Measurements from ENCODE around the gene VPS37B.
A peak's percentile ranks its signal among the peaks of the same experiment; 100 is the strongest.
"Not testable (repeated sequence)": the region's sequence is repeated elsewhere in the genome, so short reads cannot be mapped to it uniquely, and the experiment has no call there.

Gene VPS37B

GRCh38 chr12:122921917-122922316, 26.0 kb upstream of the VPS37B start:
- no peaks in the 10 kb centered on the region for H3K9me3 Mint-ChIP-seq
- ATAC-seq (no peak), DNase-seq (no peak)
- H3K27me3 Mint-ChIP-seq, result no peaks in the 10 kb centered on the region
- no peak overlapping the region for H3K27ac Mint-ChIP-seq
- H3K4me1 Mint-ChIP-seq, result peaks cover 6% of the 10 kb centered on the region
- H3K4me3 Mint-ChIP-seq, result no peak overlapping the region

GRCh38 chr12:122920687-122921086, 24.8 kb upstream of the VPS37B start:
- ATAC-seq, result no peak
- no peak overlapping the region for H3K27ac Mint-ChIP-seq
- H3K9me3 Mint-ChIP-seq, result no peaks in the 10 kb centered on the region
- H3K4me1 Mint-ChIP-seq, result peaks cover 7% of the 10 kb centered on the region
- no peak for DNase-seq
- H3K4me3 Mint-ChIP-seq, result no peak overlapping the region
- no peaks in the 10 kb centered on the region for H3K27me3 Mint-ChIP-seq

- Mint-ChIP-seq H3K27me3 (no peaks in the 10 kb centered on the region), H3K9me3 (no peaks in the 10 kb centered on the region), H3K4me3 (no peak overlapping the region), H3K27ac (no peak overlapping the region), H3K4me1 (peaks cover 7% of the 10 kb centered on the region)
- DNase-seq, result no peak
- no peak for ATAC-seq
Measured at GRCh38 chr12:122918827-122919226, 22.9 kb upstream of the VPS37B start.

GRCh38 chr12:122917507-122918121, 21.7 kb upstream of the VPS37B start:
- no peak overlapping the region for H3K27ac Mint-ChIP-seq
- no peak overlapping the region for H3K4me3 Mint-ChIP-seq
- no peaks in the 10 kb centered on the region for H3K9me3 Mint-ChIP-seq
- DNase-seq, result no peak
- H3K27me3 Mint-ChIP-seq, result no peaks in the 10 kb centered on the region
- ATAC-seq, result no peak
- H3K4me1 Mint-ChIP-seq, result peaks cover 7% of the 10 kb centered on the region

GRCh38 chr12:122909442-122910288, 13.7 kb upstream of the VPS37B start:
- Mint-ChIP-seq H3K27me3 (peaks cover 7% of the 10 kb centered on the region), H3K4me1 (no peaks in the 10 kb centered on the region), H3K27ac (peak overlapping the region; percentile 19), H3K9me3 (no peaks in the 10 kb centered on the region), H3K4me3 (no peak overlapping the region)
- DNase-seq, result no peak
- no peak for ATAC-seq

- Mint-ChIP-seq H3K4me1 (no peaks in the 10 kb centered on the region), H3K4me3 (no peak overlapping the region), H3K27me3 (peaks cover 7% of the 10 kb centered on the region), H3K9me3 (no peaks in the 10 kb centered on the region), H3K27ac (no peak overlapping the region)
- DNase-seq, result no peak
- ATAC-seq, result no peak
Measured at GRCh38 chr12:122908915-122909314, 13.0 kb upstream of the VPS37B start.

- not testable (repeated sequence) for H3K4me3 Mint-ChIP-seq, H3K9me3 Mint-ChIP-seq, H3K27me3 Mint-ChIP-seq, ATAC-seq, H3K27ac Mint-ChIP-seq, DNase-seq
- peaks cover 15% of the 10 kb centered on the region for H3K4me1 Mint-ChIP-seq
Measured at GRCh38 chr12:122905258-122905657, 9.3 kb upstream of the VPS37B start.

GRCh38 chr12:122903693-122904034, 7.7 kb upstream of the VPS37B start:
- H3K4me3 Mint-ChIP-seq, result no peak overlapping the region
- no peaks in the 10 kb centered on the region for H3K9me3 Mint-ChIP-seq
- H3K27me3 Mint-ChIP-seq, result no peaks in the 10 kb centered on the region
- DNase-seq, result no peak
- peaks cover 31% of the 10 kb centered on the region for H3K4me1 Mint-ChIP-seq
- ATAC-seq, result no peak
- no peak overlapping the region for H3K27ac Mint-ChIP-seq

- DNase-seq (no peak), ATAC-seq (no peak)
- H3K4me1 Mint-ChIP-seq, result peaks cover 37% of the 10 kb centered on the region
- H3K4me3 Mint-ChIP-seq, result no peak overlapping the region
- H3K9me3 Mint-ChIP-seq, result no peaks in the 10 kb centered on the region
- H3K27me3 Mint-ChIP-seq, result no peaks in the 10 kb centered on the region
- no peak overlapping the region for H3K27ac Mint-ChIP-seq
Measured at GRCh38 chr12:122902854-122903692, 7.1 kb upstream of the VPS37B start.

- H3K4me3 Mint-ChIP-seq, result peak overlapping the region in 1 of 2 donors; percentile 42
- H3K27me3 Mint-ChIP-seq, result no peaks in the 10 kb centered on the region
- peaks cover 7 to 9% of the 10 kb centered on the region in 2 donors for H3K9me3 Mint-ChIP-seq
- DNase-seq (no peak), ATAC-seq (no peak)
- H3K4me1 Mint-ChIP-seq, result peaks cover 69% of the 10 kb centered on the region
- no peak overlapping the region for H3K27ac Mint-ChIP-seq
Measured at GRCh38 chr12:122899887-122900286, 4.0 kb upstream of the VPS37B start.

- peaks cover 7 to 9% of the 10 kb centered on the region in 2 donors for H3K9me3 Mint-ChIP-seq
- peaks cover 99% of the 10 kb centered on the region for H3K4me1 Mint-ChIP-seq
- peak overlapping the region; percentile 84 to 96 for H3K27ac Mint-ChIP-seq
- no peak for ATAC-seq
- no peak for DNase-seq
- peak overlapping the region; percentile 88 to 94 for H3K4me3 Mint-ChIP-seq
- H3K27me3 Mint-ChIP-seq, result no peaks in the 10 kb centered on the region
Measured at GRCh38 chr12:122896662-122897061, 738 bp upstream of the VPS37B start.

GRCh38 chr12:122895320-122895703, 612 bp downstream of the VPS37B start:
- H3K27ac Mint-ChIP-seq, result peak overlapping the region; percentile 84 to 96
- H3K9me3 Mint-ChIP-seq, result peaks cover 7 to 9% of the 10 kb centered on the region in 2 donors
- no peaks in the 10 kb centered on the region for H3K27me3 Mint-ChIP-seq
- ATAC-seq (no peak), DNase-seq (no peak)
- H3K4me3 Mint-ChIP-seq, result peak overlapping the region; percentile 88 to 94
- H3K4me1 Mint-ChIP-seq, result peaks cover 99% of the 10 kb centered on the region

GRCh38 chr12:122894193-122895121, 1.5 kb downstream of the VPS37B start:
- Mint-ChIP-seq H3K27me3 (no peaks in the 10 kb centered on the region), H3K4me3 (peak overlapping the region; percentile 88 to 94), H3K4me1 (peaks cover 99% of the 10 kb centered on the region), H3K9me3 (peaks cover 7 to 9% of the 10 kb centered on the region in 2 donors), H3K27ac (peak overlapping the region; percentile 83 to 84)
- DNase-seq (peak in 1 of 2 donors; percentile 41), ATAC-seq (no peak)

GRCh38 chr12:122893208-122894153, 2.4 kb downstream of the VPS37B start:
- DNase-seq (no peak), ATAC-seq (no peak)
- Mint-ChIP-seq H3K27ac (peak overlapping the region in 1 of 2 donors; percentile 19), H3K4me3 (peak overlapping the region; percentile 88 to 94), H3K9me3 (peaks cover 7 to 9% of the 10 kb centered on the region in 2 donors), H3K27me3 (no peaks in the 10 kb centered on the region), H3K4me1 (peaks cover 99% of the 10 kb centered on the region)
